Ovary (tissue), 3 donors: ENCODE results near the gene IFIT3.

Source experiments
- EP300 ChIP-seq: sonication (generic); formaldehyde crosslinking; IDR thresholded peaks from one replicate; pipeline ENCODE4 v1.6.1; 2017; ENCODE audit warnings: antibody characterized with exemption
- TF ChIP-seq, protein P1 (sequence below), 3 donors: fragments of 450-650 bp in 2 of 3; fragments of 200-600 bp in 1 of 3; IDR thresholded peaks; one replicate each; pipeline versions ENCODE4 v1.5.1 to v1.8.0; 2016 to 2022; ENCODE audit warnings: antibody characterized with exemption in 3 of 3, mild to moderate bottlenecking in 1 of 3
- donor health status: DM: no; HTN: no; CAD: no.

DNA sequence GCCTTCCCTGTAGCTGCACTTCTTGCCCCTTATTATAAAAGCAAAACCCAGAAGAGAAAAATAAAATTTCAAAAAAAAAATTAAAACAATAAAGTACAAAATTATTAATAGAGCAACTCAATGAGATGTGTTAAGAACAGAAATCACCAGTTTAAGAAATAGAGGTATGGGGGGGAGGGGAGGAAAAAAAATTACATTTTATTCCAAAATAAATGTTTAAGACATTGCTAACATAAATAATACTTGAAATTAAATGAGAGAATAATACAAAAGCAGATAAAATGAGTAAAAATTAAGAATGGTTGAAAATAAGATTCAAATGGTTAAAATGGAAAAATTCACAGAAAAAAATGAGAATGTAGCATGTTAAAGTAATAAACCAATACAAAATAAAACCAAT is 22.9 kb upstream of the IFIT3 start:
- no peak for TF ChIP-seq EP300
- TF ChIP-seq, protein P1, sequence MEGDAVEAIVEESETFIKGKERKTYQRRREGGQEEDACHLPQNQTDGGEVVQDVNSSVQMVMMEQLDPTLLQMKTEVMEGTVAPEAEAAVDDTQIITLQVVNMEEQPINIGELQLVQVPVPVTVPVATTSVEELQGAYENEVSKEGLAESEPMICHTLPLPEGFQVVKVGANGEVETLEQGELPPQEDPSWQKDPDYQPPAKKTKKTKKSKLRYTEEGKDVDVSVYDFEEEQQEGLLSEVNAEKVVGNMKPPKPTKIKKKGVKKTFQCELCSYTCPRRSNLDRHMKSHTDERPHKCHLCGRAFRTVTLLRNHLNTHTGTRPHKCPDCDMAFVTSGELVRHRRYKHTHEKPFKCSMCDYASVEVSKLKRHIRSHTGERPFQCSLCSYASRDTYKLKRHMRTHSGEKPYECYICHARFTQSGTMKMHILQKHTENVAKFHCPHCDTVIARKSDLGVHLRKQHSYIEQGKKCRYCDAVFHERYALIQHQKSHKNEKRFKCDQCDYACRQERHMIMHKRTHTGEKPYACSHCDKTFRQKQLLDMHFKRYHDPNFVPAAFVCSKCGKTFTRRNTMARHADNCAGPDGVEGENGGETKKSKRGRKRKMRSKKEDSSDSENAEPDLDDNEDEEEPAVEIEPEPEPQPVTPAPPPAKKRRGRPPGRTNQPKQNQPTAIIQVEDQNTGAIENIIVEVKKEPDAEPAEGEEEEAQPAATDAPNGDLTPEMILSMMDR (IDR thresholded peaks at IDR 0.05), result no peak
